Esophagus squamous epithelium (tissue), 4 donors: ENCODE results near the gene SNAPC3.

ENCODE experiments used
- POLR2A ChIP-seq, 4 donors: fragments of 450-650 bp; IDR thresholded peaks; one replicate each; pipeline ENCODE4 v1.6.1; 2017; ENCODE audit warnings: antibody characterized with exemption in 4 of 4, mild to moderate bottlenecking in 4 of 4, moderate library complexity in 3 of 4
- TF ChIP-seq, protein P1 (sequence below), 6 experiments: fragments of 450-650 bp in 4 of 6; fragments of 200-600 bp in 2 of 6; sonication (generic) in 2 of 6; IDR thresholded peaks; one replicate each; pipeline ENCODE4 v1.5.1; 2016 to 2019; ENCODE audit warnings: antibody characterized with exemption in 6 of 6, mild to moderate bottlenecking in 4 of 6, moderate library complexity in 4 of 6

DNA sequence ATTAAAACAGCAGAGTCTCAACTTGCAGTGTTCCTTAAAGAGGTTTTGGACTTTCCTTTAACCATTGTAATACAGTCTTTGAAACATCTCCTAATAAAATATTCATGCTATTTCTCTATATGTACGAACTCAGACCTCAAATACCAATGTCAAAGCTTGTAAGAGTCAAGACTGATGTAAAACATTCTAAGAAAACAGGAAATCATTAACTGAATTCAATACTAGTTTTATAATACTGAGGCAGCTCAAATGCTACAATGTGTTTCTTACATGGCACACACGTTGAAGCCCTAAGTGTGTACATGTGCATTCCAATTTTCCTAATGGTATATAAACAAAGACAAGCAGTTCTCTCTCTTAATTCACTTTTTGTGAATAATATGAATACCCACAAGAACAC, 76.5 kb downstream of the SNAPC3 start:
- no peak for TF ChIP-seq POLR2A (IDR thresholded peaks at IDR 0.05)
- TF ChIP-seq, protein P1, sequence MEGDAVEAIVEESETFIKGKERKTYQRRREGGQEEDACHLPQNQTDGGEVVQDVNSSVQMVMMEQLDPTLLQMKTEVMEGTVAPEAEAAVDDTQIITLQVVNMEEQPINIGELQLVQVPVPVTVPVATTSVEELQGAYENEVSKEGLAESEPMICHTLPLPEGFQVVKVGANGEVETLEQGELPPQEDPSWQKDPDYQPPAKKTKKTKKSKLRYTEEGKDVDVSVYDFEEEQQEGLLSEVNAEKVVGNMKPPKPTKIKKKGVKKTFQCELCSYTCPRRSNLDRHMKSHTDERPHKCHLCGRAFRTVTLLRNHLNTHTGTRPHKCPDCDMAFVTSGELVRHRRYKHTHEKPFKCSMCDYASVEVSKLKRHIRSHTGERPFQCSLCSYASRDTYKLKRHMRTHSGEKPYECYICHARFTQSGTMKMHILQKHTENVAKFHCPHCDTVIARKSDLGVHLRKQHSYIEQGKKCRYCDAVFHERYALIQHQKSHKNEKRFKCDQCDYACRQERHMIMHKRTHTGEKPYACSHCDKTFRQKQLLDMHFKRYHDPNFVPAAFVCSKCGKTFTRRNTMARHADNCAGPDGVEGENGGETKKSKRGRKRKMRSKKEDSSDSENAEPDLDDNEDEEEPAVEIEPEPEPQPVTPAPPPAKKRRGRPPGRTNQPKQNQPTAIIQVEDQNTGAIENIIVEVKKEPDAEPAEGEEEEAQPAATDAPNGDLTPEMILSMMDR (IDR thresholded peaks at IDR 0.05) = no peak
